H9 (cell line): ENCODE results near the gene SIGLEC1. TPM values are rescaled to one million over a fixed set of nuclear protein-coding genes. Genes with fewer than 3 reads are reported as not detected.
A peak's percentile ranks its signal among the peaks of the same experiment; 100 is the strongest.

ENCODE experiments used
- DNase-seq: peaks from one replicate; pipeline ENCODE4 v3.0.0-alpha.2; 2017
- H2AFZ ChIP-seq: one replicate; pipeline ENCODE4 v1.6.1; 2013; ENCODE audit warnings: mild to moderate bottlenecking, low read length, control low read depth, moderate library complexity
- H2AK5ac ChIP-seq: 2 replicates; pipeline ENCODE4 v1.6.1; 2013; ENCODE audit warnings: low read length, control low read depth, mixed read lengths; ENCODE audit not compliant: insufficient read length
- H2BK120ac ChIP-seq: one replicate; pipeline ENCODE4 v1.6.1; 2013; ENCODE audit warnings: low read depth, mild to moderate bottlenecking, low read length, control low read depth, inconsistent platforms; ENCODE audit not compliant: poor library complexity, severe bottlenecking
- H2BK12ac ChIP-seq: 2 replicates; pipeline ENCODE4 v1.6.1; 2013; ENCODE audit warnings: low read length, control low read depth, mixed read lengths, low read depth; ENCODE audit not compliant: insufficient read length
- H2BK15ac ChIP-seq: 2 replicates; pipeline ENCODE4 v1.6.1; 2013; ENCODE audit warnings: low read depth, low read length, control low read depth
- H2BK20ac ChIP-seq: one replicate; pipeline ENCODE4 v1.6.1; 2013; ENCODE audit warnings: low read depth, mild to moderate bottlenecking, low read length, control low read depth, inconsistent platforms; ENCODE audit not compliant: poor library complexity, severe bottlenecking
- H2BK5ac ChIP-seq: 2 replicates; pipeline ENCODE4 v1.6.1; 2013; ENCODE audit warnings: low read length, control low read depth, mixed read lengths; ENCODE audit not compliant: insufficient read length
- H3K14ac ChIP-seq: 2 replicates; pipeline ENCODE4 v1.6.1; 2013; ENCODE audit warnings: low read length, control low read depth; ENCODE audit not compliant: insufficient read depth
- H3K18ac ChIP-seq: 2 replicates; pipeline ENCODE4 v1.6.1; 2013; ENCODE audit warnings: low read depth, mild to moderate bottlenecking, mixed read lengths, low read length, control low read depth; ENCODE audit not compliant: insufficient read length
- H3K23ac ChIP-seq: 2 replicates; pipeline ENCODE4 v1.6.1; 2013; ENCODE audit warnings: low read length, control low read depth, mixed read lengths, low read depth; ENCODE audit not compliant: insufficient read length
- H3K23me2 ChIP-seq: 2 replicates; pipeline ENCODE4 v1.6.1; 2013; ENCODE audit warnings: low read depth, mild to moderate bottlenecking, mixed read lengths, low read length, control low read depth; ENCODE audit not compliant: insufficient read length, poor library complexity, severe bottlenecking
- H3K27ac ChIP-seq: 2 replicates; pipeline ENCODE4 v1.5.1; 2013; ENCODE audit warnings: low read length, control low read depth, mixed read lengths, low read depth; ENCODE audit not compliant: insufficient read length
- H3K27me3 ChIP-seq: 2 replicates; pipeline ENCODE4 v1.6.1; 2013; ENCODE audit warnings: low read length, control low read depth, inconsistent platforms; ENCODE audit not compliant: insufficient read depth
- H3K4ac ChIP-seq: 2 replicates; pipeline ENCODE4 v1.6.1; 2013; ENCODE audit warnings: low read depth, mild to moderate bottlenecking, control low read depth, inconsistent platforms, low read length, moderate library complexity
- H3K4me1 ChIP-seq: 2 replicates; pipeline ENCODE4 v1.6.1; 2013; ENCODE audit warnings: low read length, control low read depth, inconsistent platforms; ENCODE audit not compliant: insufficient read depth
- H3K4me2 ChIP-seq: 2 replicates; pipeline ENCODE4 v1.6.1; 2013; ENCODE audit warnings: low read length, control low read depth, mixed read lengths; ENCODE audit not compliant: insufficient read length, insufficient read depth
- H3K56ac ChIP-seq: 2 replicates; pipeline ENCODE4 v1.6.1; 2013; ENCODE audit warnings: low read depth, mild to moderate bottlenecking, mixed read lengths, low read length, control low read depth; ENCODE audit not compliant: insufficient read length
- H3K79me1 ChIP-seq: 2 replicates; pipeline ENCODE4 v1.6.1; 2013; ENCODE audit warnings: low read depth, mild to moderate bottlenecking, moderate library complexity, low read length, control low read depth, inconsistent platforms; ENCODE audit not compliant: insufficient read depth, poor library complexity, severe bottlenecking
- H3K79me2 ChIP-seq: 2 replicates; pipeline ENCODE4 v1.6.1; 2013; ENCODE audit warnings: low read length, control low read depth, inconsistent platforms; ENCODE audit not compliant: insufficient read depth
- H3K9ac ChIP-seq: 2 replicates; pipeline ENCODE4 v1.6.1; 2013; ENCODE audit warnings: low read length, control low read depth, mixed read lengths; ENCODE audit not compliant: insufficient read length; ENCODE audit errors: extremely low read depth
- H3K9me3 ChIP-seq: one replicate; pipeline ENCODE4 v1.6.1; 2013; ENCODE audit warnings: low read depth, low read length, inconsistent platforms; ENCODE audit not compliant: control insufficient read depth
- H3T11ph ChIP-seq: one replicate; pipeline ENCODE4 v1.6.1; 2013; ENCODE audit warnings: mild to moderate bottlenecking, low read length, control low read depth, inconsistent platforms
- H4K20me1 ChIP-seq: one replicate; pipeline ENCODE4 v1.6.1; 2013; ENCODE audit not compliant: control insufficient read depth, insufficient read length, insufficient read depth
- H4K5ac ChIP-seq: 2 replicates; pipeline ENCODE4 v1.6.1; 2013; ENCODE audit warnings: low read depth, mild to moderate bottlenecking, mixed read lengths, low read length, control low read depth; ENCODE audit not compliant: insufficient read length
- H4K8ac ChIP-seq: replicated peaks from 2 replicates; pipeline ENCODE4 v1.6.1; 2013; ENCODE audit warnings: low read length, control low read depth, mixed read lengths, low read depth; ENCODE audit not compliant: insufficient read length
- H4K91ac ChIP-seq: 2 replicates; pipeline ENCODE4 v1.6.1; 2013; ENCODE audit warnings: low read depth, mild to moderate bottlenecking, moderate library complexity, mixed read lengths, low read length, control low read depth; ENCODE audit not compliant: insufficient read length
- H3K27ac Mint-ChIP-seq, 3 experiments: 2 replicates in 2 of 3; 3 replicates in 1 of 3; pipeline ENCODE4 v1.8.0; 2020 to 2021; ENCODE audit warnings: mixed read lengths in 3 of 3, mild to moderate bottlenecking in 1 of 3, moderate library complexity in 1 of 3
- H3K27me3 Mint-ChIP-seq: 2 replicates; pipeline ENCODE4 v1.8.0; 2021; ENCODE audit warnings: low read depth, mild to moderate bottlenecking, moderate library complexity, mixed read lengths
- H3K36me3 Mint-ChIP-seq, 3 experiments: 2 replicates in 2 of 3; 3 replicates in 1 of 3; pipeline ENCODE4 v1.8.0; 2020 to 2021; ENCODE audit warnings: low read depth in 3 of 3, mixed read lengths in 3 of 3; ENCODE audit not compliant: insufficient read depth in 1 of 3
- H3K4me1 Mint-ChIP-seq, 2 experiments: 2 replicates each; pipeline ENCODE4 v1.8.0; 2020; ENCODE audit warnings: mixed read lengths in 2 of 2
- H3K4me3 Mint-ChIP-seq, 2 experiments: 2 replicates in 1 of 2; 3 replicates in 1 of 2; pipeline ENCODE4 v1.8.0; 2020 to 2021; ENCODE audit warnings: mild to moderate bottlenecking in 2 of 2, mixed read lengths in 2 of 2, moderate library complexity in 1 of 2
- H3K9me3 Mint-ChIP-seq, 2 experiments: 2 replicates in 1 of 2; 3 replicates in 1 of 2; pipeline ENCODE4 v1.8.0; 2020; ENCODE audit warnings: mild to moderate bottlenecking in 2 of 2, mixed read lengths in 2 of 2, moderate library complexity in 1 of 2
- WGBS: extraction: QIAGEN DNeasy Blood & Tissue Kit; methylation state at CpG from one replicate; pipeline ENCODE4 v1.1.7; 2013; ENCODE audit warnings: missing lambda C conversion rate, low lambda C conversion rate, mixed read lengths; ENCODE audit not compliant: insufficient read length; ENCODE audit errors: extremely low coverage; 5-methylcytosine and 5-hydroxymethylcytosine counted together
- total RNA-seq: library from RNA; stranded (reverse); gene quantifications from 2 replicates; pipeline ENCODE4 v1.2.1, GENCODE V29; 2021
- TF ChIP-seq, protein P1 (sequence below): fragments of 200-600 bp; sonication (generic); conservative IDR thresholded peaks from 3 replicates; pipeline ENCODE4 v1.8.0; 2021; ENCODE audit warnings: antibody characterized with exemption, mild to moderate bottlenecking

SIGLEC1 gene
- total RNA-seq, 1 experiment from 2014 or later: not detected

- H3K27me3 Mint-ChIP-seq: no peaks in the 10 kb centered on the region; the same call in none of the 2 replicates
- Histone ChIP-seq H4K20me1 (peaks cover under 1% of the 10 kb centered on the region), H3K23ac (no peak overlapping the region)
Measured at GRCh38 chr20:3706774-3707507, 5.5 kb downstream of the SIGLEC1 start.

More at GRCh38 chr20:3706774-3707507, 5.5 kb downstream of the SIGLEC1 start:
- Histone ChIP-seq H3K27me3 (no peaks in the 10 kb centered on the region), H3K79me1 (no peaks in the 10 kb centered on the region), H2BK5ac (no peak overlapping the region), H3K4me2 (no peak overlapping the region), H3K4me1 (no peaks in the 10 kb centered on the region), H2AK5ac (no peak overlapping the region), H3K4ac (no peak overlapping the region), H2BK120ac (no peak overlapping the region), H3K9ac (no peak overlapping the region), H3K56ac (no peak overlapping the region), H3K14ac (no peak overlapping the region), H4K91ac (no peak overlapping the region), H3K23me2 (no peaks in the 10 kb centered on the region), H3K27ac (no peak overlapping the region), H2AFZ (no peak overlapping the region), H3K79me2 (no peaks in the 10 kb centered on the region), H2BK12ac (no peak overlapping the region), H2BK20ac (no peak overlapping the region), H3K18ac (no peak overlapping the region), H3T11ph (no peak overlapping the region), H4K5ac (no peak overlapping the region), H3K9me3 (no peaks in the 10 kb centered on the region), H4K8ac (no peak overlapping the region), H2BK15ac (no peak overlapping the region)
- H3K4me1 Mint-ChIP-seq: no peaks in the 10 kb centered on the region
- no peaks in the 10 kb centered on the region for H3K9me3 Mint-ChIP-seq
- no peak overlapping the region for H3K27ac Mint-ChIP-seq
- TF ChIP-seq, protein P1, sequence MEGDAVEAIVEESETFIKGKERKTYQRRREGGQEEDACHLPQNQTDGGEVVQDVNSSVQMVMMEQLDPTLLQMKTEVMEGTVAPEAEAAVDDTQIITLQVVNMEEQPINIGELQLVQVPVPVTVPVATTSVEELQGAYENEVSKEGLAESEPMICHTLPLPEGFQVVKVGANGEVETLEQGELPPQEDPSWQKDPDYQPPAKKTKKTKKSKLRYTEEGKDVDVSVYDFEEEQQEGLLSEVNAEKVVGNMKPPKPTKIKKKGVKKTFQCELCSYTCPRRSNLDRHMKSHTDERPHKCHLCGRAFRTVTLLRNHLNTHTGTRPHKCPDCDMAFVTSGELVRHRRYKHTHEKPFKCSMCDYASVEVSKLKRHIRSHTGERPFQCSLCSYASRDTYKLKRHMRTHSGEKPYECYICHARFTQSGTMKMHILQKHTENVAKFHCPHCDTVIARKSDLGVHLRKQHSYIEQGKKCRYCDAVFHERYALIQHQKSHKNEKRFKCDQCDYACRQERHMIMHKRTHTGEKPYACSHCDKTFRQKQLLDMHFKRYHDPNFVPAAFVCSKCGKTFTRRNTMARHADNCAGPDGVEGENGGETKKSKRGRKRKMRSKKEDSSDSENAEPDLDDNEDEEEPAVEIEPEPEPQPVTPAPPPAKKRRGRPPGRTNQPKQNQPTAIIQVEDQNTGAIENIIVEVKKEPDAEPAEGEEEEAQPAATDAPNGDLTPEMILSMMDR: no peak
- no peaks in the 10 kb centered on the region; a peak in 1 of 7 replicates for H3K36me3 Mint-ChIP-seq
- no peak overlapping the region for H3K4me3 Mint-ChIP-seq
- no CpG with 5 or more reads among the region's 10 CpGs for WGBS
- peak; percentile 21 for DNase-seq
